Measurements from ENCODE around the gene PPP1R12A.
A peak's percentile ranks its signal among the peaks of the same experiment; 100 is the strongest.

PPP1R12A gene

GRCh38 chr12:79764641-79765040 is 170.3 kb downstream of the PPP1R12A start:
- no peak for DNase-seq (ENCODE audit: low spot score)
- TF ChIP-seq, protein P1, sequence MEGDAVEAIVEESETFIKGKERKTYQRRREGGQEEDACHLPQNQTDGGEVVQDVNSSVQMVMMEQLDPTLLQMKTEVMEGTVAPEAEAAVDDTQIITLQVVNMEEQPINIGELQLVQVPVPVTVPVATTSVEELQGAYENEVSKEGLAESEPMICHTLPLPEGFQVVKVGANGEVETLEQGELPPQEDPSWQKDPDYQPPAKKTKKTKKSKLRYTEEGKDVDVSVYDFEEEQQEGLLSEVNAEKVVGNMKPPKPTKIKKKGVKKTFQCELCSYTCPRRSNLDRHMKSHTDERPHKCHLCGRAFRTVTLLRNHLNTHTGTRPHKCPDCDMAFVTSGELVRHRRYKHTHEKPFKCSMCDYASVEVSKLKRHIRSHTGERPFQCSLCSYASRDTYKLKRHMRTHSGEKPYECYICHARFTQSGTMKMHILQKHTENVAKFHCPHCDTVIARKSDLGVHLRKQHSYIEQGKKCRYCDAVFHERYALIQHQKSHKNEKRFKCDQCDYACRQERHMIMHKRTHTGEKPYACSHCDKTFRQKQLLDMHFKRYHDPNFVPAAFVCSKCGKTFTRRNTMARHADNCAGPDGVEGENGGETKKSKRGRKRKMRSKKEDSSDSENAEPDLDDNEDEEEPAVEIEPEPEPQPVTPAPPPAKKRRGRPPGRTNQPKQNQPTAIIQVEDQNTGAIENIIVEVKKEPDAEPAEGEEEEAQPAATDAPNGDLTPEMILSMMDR (IDR thresholded peaks at IDR 0.05), result no peak
- H3K4me3 ChIP-seq, result no peak overlapping the region
- no peak overlapping the region for H3K27ac ChIP-seq

DNA sequence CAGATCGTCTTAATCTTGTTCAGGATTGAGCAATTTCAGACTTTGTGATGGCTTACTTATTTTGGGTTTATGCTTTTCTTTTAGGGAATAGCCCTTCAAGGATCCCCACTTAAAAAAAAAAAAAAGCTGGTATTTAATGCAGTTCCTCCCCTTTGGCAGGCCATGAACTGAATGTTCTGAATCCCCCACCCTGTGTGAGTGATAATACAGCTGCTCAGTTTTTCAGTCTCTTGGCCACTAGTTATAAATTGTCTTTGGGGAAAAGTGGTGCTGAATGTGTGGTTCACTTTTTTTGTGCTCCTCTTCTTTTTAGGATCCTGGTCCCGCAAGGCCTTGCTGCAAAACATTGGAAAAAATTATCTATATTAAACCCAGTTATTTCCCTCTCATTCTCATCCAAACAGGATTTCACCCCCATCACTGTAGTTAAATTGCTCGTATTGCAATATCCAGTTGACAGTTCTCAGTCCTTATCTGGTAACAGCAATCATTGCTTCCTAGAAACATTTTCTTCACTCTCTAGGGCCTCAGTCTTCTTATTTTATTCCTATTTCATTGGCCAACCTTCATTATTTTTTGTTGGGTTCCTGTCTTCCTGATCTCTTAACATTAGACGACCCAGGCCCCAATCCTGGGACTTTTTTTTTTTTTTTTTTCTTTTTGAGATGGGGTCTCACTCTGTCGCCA is 171.0 kb downstream of the PPP1R12A start:
- TF ChIP-seq, protein P1 (IDR thresholded peaks at IDR 0.05), result no peak
- no peak for DNase-seq (ENCODE audit: low spot score)
- H3K27ac ChIP-seq, result no peak overlapping the region
- no peak overlapping the region for H3K4me3 ChIP-seq

DNA sequence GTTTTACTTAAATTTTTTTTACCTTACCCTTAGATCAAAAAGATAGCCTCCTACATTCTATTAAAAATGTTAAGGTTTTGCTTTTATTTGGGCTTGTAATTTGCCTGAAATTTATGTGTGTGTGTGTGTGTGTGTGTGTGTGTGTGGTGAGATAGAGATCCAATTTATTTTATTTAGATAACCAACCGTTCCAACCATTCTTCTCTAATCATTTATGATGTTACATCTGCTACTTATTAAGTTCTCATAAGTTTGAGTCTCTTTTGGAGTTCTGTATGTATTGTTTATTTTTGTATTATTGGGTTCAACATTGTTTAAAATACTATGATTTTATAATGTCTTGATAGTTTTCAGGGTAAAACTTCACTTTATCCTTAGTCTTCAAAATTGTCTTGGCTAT is 173.6 kb downstream of the PPP1R12A start:
- DNase-seq (ENCODE audit: low spot score), result no peak
- Histone ChIP-seq H3K27ac (no peak overlapping the region), H3K4me3 (no peak overlapping the region)
- TF ChIP-seq, protein P1 (IDR thresholded peaks at IDR 0.05), result no peak

GRCh38 chr12:79747274-79747673 is 187.6 kb downstream of the PPP1R12A start:
- no peak overlapping the region for H3K4me3 ChIP-seq
- no peak for DNase-seq (ENCODE audit: low spot score)
- TF ChIP-seq, protein P1 (IDR thresholded peaks at IDR 0.05), result no peak
- H3K27ac ChIP-seq, result no peak overlapping the region

GRCh38 chr12:79737875-79738718 is 196.8 kb downstream of the PPP1R12A start:
- peak overlapping the region; percentile 6 for H3K4me3 ChIP-seq
- H3K27ac ChIP-seq, result no peak overlapping the region
- DNase-seq (ENCODE audit: low spot score), result no peak
- TF ChIP-seq, protein P1 (IDR thresholded peaks at IDR 0.05), result peak; percentile 37

DNA sequence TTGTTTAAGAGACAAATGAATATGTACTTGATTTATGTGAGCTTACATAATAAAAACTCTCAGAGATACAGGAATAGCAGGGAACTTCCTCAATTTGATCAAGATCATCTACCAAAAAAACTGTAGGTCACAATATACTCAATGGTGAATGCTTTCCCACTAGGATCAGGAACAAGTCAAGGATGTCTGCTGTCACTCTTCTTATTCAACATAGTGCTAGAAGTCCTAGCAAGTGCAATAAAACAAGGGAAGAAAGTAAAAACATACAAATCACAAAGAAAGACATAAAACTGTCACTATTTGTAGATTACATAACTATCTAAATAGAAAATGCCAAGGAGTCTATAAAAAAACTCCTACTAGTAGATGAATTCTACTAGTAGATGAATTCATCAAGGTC is 202.3 kb downstream of the PPP1R12A start:
- no peak overlapping the region for H3K27ac ChIP-seq

More for the DNA sequence above, 202.3 kb downstream of the PPP1R12A start:
- no peak overlapping the region for H3K4me3 ChIP-seq
- TF ChIP-seq, protein P1 (IDR thresholded peaks at IDR 0.05), result no peak
- no peak for DNase-seq (ENCODE audit: low spot score)
